ENCODE results near the gene ZRANB1.

Gene ZRANB1

DNA sequence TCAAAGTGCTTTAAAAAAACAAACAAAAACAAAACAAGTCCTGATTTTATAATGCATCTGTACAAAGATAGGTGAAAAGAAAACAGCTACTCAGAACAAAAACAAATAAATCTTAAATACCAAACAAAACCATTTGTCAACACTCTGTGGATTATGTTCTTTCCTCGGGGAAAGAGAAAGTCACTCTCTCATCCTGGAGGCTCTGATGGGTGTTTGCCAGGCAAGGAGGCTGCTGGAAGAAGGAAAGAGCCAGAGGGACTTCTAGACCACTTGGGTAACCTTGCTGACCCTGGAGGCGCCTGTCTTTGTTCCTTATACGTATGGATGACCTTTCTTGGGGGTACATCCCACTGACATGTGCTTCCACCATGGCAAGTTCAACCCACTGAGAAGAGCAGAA is 92.8 kb downstream of the ZRANB1 start:
- DNase-seq (ENCODE audit: low read depth in 2 of 2), result no peak

DNA sequence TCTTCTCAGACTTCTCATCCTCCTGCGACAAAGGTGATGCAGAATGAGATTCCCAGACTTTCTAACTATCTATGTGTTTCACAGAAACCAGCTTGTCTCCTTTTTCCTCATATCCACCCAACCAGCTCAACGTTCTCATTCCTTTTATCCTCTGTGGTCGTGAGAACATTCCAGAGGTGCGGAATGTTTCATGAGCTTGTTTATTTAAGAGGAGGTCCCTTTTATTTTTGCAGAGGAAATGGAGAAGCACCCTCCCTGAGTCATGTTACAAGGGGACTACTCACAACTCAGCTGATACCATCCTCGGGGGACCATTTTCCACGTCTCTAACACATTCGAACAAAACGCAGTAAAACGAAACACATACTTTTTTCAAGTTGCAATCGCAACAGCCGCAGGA is 93.2 kb downstream of the ZRANB1 start:
- DNase-seq (ENCODE audit: low read depth in 2 of 2), result no peak

DNA sequence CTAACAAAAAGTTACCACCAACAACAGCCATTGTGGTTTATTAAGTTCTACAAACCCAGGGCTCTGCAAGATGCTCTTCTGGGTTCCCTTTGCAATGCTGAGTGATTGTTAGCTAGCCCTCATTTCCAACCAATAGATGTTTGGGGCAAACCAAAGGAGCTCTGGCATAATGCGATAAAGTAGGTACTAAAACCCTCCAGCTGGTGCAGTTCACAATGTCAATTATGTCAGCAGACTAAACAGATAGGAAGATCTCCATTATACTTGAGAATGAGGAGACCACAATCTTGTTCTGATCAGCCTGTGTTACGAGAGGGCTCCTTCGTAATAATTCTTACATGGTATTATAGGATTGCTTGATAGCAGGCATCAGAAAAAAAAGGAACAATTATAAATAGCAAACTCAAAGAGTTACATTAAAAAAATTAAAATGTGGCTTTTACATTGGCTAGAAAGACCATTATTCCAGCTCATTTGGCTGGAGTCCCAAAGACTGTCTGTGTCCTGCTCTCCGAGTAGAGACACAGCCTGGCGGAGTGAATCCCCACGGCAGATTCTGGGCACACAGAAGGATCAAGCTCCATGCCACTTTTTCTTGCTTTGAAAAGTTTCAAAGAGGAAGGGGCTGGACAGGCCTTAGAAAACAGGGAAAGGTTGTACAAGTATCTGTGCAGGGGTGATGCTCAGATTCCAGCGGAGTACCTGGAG is 93.8 kb downstream of the ZRANB1 start:
- DNase-seq (ENCODE audit: low read depth in 2 of 2), result no peak

DNA sequence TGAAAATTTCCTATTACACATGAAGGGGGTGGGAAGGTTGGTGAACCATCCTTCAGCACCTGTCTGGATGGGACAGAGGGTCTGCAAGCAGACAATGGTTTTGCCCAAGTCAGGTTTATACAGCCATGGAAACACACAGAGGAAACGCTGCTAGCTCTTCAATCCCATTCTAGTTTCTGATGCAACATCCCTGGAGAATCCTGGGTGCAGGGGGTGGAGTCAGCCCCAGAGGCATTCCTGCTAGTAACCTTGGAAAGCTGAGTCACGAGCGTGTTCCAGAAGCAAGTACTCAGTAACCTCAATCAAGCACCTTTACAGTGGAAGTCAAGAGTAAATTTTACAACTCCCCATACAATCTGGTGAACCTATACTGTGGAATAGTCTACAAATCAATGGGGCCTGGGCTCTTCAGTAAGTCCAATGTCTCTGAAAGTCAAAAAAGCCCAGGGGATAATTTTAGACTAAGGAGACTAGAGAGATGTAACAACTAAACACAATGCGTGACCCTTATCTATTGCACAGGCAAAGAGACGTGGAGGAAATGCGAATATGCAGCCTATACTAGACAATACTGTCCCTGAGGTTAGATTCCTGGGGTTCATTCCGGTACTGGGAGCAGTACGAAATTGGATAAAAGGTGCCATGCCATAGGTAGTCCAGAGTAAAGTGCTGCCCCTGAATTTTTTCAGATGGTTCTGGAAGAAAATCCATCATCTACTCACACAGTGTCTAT is 95.4 kb downstream of the ZRANB1 start:
- no peak for DNase-seq (ENCODE audit: low read depth in 2 of 2)
